Stimulated activated naive B cell treated with anti-CD40 and anti-IgM and Interleukin-4, amounts not matched to agents 10 μg/mL and 1 μg/mL and 100 μg/mL, for 72 hours (primary cell): ENCODE data around the gene INVS.

Experiments used
- ATAC-seq, 2 donors: fragments of 150-1000 bp; cut with Tn5 transposase; replicated peaks; 2 replicates each; pipeline ENCODE4 v1.10.0; 2021; ENCODE audit warnings: moderate library complexity in 1 of 2
- DNase-seq: peaks from one replicate; pipeline ENCODE4 v3.0.0; 2021
- H3K27ac Mint-ChIP-seq: one replicate; pipeline ENCODE4 v1.8.0; 2022; ENCODE audit warnings: mild to moderate bottlenecking, mixed read lengths
- H3K27me3 Mint-ChIP-seq, 2 donors: one replicate each; pipeline ENCODE4 v1.8.0; 2022; ENCODE audit warnings: mixed read lengths in 2 of 2
- H3K36me3 Mint-ChIP-seq, 2 donors: one replicate each; pipeline ENCODE4 v1.8.0; 2022; ENCODE audit warnings: mixed read lengths in 2 of 2, mild to moderate bottlenecking in 1 of 2
- H3K4me1 Mint-ChIP-seq, 2 donors: one replicate each; pipeline ENCODE4 v1.8.0; 2022; ENCODE audit warnings: mixed read lengths in 2 of 2, mild to moderate bottlenecking in 1 of 2
- H3K4me3 Mint-ChIP-seq, 2 donors: one replicate each; pipeline ENCODE4 v1.8.0; 2022; ENCODE audit warnings: mild to moderate bottlenecking in 2 of 2, mixed read lengths in 2 of 2, moderate library complexity in 1 of 2
- H3K9me3 Mint-ChIP-seq, 2 donors: one replicate each; pipeline ENCODE4 v1.8.0; 2022; ENCODE audit warnings: mixed read lengths in 2 of 2, mild to moderate bottlenecking in 1 of 2

Gene INVS

DNA sequence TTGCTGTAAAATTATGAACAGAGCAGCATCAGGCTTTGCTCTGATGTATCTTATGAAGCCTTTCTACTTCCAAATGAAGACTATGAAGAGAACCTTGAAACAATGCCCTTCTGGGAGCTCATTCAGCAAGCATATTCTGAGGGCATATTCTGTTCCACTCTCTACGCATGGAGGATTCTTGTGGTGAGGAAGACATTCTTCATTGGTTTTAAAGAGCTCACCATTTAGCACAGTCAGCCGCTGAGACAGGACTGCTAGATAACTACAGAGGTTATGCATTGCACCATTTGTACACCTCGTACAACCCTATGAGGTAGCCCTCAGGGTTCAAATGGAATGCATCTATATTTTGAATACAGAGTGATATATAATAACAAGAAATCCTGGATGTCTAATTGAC, 61.0 kb downstream of the INVS start:
- DNase-seq (no peak), ATAC-seq (peak; percentile 52 to 60)
- peaks cover 11 to 13% of the 10 kb centered on the region in 2 donors for H3K4me1 Mint-ChIP-seq
- no peak overlapping the region for H3K27ac Mint-ChIP-seq
- peaks cover 26% of the 10 kb centered on the region in 2 donors for H3K36me3 Mint-ChIP-seq
- no peaks in the 10 kb centered on the region for H3K27me3 Mint-ChIP-seq
- H3K9me3 Mint-ChIP-seq = no peaks in the 10 kb centered on the region
- no peak overlapping the region for H3K4me3 Mint-ChIP-seq

- H3K9me3 Mint-ChIP-seq = peaks cover 0 to 2% of the 10 kb centered on the region in 2 donors
- H3K4me3 Mint-ChIP-seq = no peak overlapping the region
- peaks cover 5 to 23% of the 10 kb centered on the region in 2 donors for H3K36me3 Mint-ChIP-seq
- H3K27me3 Mint-ChIP-seq = no peaks in the 10 kb centered on the region
- peaks cover 2 to 5% of the 10 kb centered on the region in 2 donors for H3K4me1 Mint-ChIP-seq
- no peak overlapping the region for H3K27ac Mint-ChIP-seq
- DNase-seq (no peak), ATAC-seq (no peak)
Observed at GRCh38 chr9:100167176-100167575, 68.1 kb downstream of the INVS start.

DNA sequence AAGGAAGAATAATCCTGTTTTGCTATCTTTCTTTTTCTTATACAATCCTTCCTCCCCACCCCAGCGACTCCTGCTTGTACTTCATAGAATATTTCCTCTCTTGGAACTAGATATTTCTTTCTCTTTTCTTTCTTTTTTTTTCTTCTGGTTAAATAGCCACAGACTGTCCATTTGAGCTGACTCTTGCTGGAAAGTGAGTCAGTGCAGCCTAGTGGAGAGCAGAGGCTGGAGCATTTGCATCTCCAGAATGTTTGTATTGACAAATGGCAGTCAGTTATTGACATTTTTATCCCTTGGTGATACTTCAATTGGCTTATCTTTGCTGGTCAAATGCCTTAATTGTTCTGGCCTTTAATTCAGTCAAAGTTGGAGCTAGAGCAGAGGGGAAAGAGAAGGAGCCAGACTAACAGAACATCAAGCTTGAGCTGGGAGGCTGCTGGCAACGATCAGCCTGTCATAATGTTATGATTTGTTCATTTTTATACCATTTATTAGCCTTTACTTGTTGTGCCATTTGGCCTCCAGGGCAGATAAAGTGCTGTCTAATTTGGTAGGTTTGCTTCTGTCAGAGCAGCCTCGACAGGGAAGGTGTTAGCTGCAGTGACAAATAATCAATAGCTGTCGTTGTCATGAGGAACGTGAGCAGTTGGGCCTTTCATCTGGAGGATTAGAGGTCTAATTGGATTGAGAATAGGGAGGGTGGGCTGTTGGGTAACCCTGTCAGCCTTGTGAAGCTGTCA, 69.0 kb downstream of the INVS start:
- no peak overlapping the region for H3K27ac Mint-ChIP-seq
- H3K36me3 Mint-ChIP-seq = peaks cover 13 to 32% of the 10 kb centered on the region in 2 donors
- H3K27me3 Mint-ChIP-seq = no peaks in the 10 kb centered on the region
- H3K4me1 Mint-ChIP-seq = peaks cover 2 to 5% of the 10 kb centered on the region in 2 donors
- ATAC-seq (no peak), DNase-seq (no peak)
- H3K4me3 Mint-ChIP-seq = no peak overlapping the region
- H3K9me3 Mint-ChIP-seq = peaks cover 0 to 4% of the 10 kb centered on the region in 2 donors

- no peak overlapping the region for H3K4me3 Mint-ChIP-seq
- peaks cover 26 to 52% of the 10 kb centered on the region in 2 donors for H3K36me3 Mint-ChIP-seq
- ATAC-seq = no peak
- H3K4me1 Mint-ChIP-seq = no peaks in the 10 kb centered on the region
- peaks cover 7% of the 10 kb centered on the region in 2 donors for H3K9me3 Mint-ChIP-seq
- no peak for DNase-seq
- H3K27ac Mint-ChIP-seq = no peak overlapping the region
- H3K27me3 Mint-ChIP-seq = no peaks in the 10 kb centered on the region
Observed at GRCh38 chr9:100170085-100170484, 71.0 kb downstream of the INVS start.

DNA sequence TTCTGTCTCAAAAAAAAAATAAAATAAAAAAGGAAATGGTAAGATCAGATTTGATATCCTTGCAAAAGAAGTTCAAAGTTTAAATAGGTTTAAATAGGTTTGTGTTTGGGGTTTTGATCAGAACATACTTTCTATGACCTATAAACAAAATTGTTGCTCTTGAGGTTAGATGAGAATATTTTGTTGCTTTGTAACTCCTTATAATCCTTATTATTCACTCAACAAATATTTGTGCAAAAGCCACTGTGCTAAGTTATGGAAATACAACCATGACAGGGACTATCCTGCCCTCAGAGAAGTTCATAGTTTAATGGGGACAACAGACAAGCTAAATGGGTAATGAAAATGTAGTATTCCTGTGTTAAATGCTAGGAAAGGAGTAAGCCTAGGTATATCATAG, 71.5 kb downstream of the INVS start:
- no peak for ATAC-seq
- Mint-ChIP-seq H3K36me3 (peaks cover 26 to 55% of the 10 kb centered on the region in 2 donors), H3K27me3 (no peaks in the 10 kb centered on the region), H3K4me1 (no peaks in the 10 kb centered on the region), H3K9me3 (peaks cover 7 to 8% of the 10 kb centered on the region in 2 donors), H3K4me3 (no peak overlapping the region), H3K27ac (no peak overlapping the region)
- no peak for DNase-seq

GRCh38 chr9:100186356-100186755, 87.3 kb downstream of the INVS start:
- Mint-ChIP-seq H3K4me1 (peaks cover 0 to 5% of the 10 kb centered on the region in 2 donors), H3K36me3 (peaks cover 37 to 59% of the 10 kb centered on the region in 2 donors), H3K9me3 (peaks cover 29 to 36% of the 10 kb centered on the region in 2 donors), H3K27ac (no peak overlapping the region), H3K27me3 (no peaks in the 10 kb centered on the region), H3K4me3 (no peak overlapping the region)
- DNase-seq (no peak), ATAC-seq (no peak)

- no peak for ATAC-seq
- no peak overlapping the region for H3K27ac Mint-ChIP-seq
- H3K9me3 Mint-ChIP-seq = peaks cover 26 to 34% of the 10 kb centered on the region in 2 donors
- no peak overlapping the region for H3K4me3 Mint-ChIP-seq
- DNase-seq = no peak
- H3K4me1 Mint-ChIP-seq = peaks cover 0 to 5% of the 10 kb centered on the region in 2 donors
- H3K36me3 Mint-ChIP-seq = peaks cover 49 to 78% of the 10 kb centered on the region in 2 donors
- no peaks in the 10 kb centered on the region for H3K27me3 Mint-ChIP-seq
Observed at GRCh38 chr9:100190339-100190738, 91.3 kb downstream of the INVS start.

GRCh38 chr9:100191264-100191663, 92.2 kb downstream of the INVS start:
- Mint-ChIP-seq H3K4me1 (peaks cover 0 to 4% of the 10 kb centered on the region in 2 donors), H3K36me3 (peaks cover 52 to 75% of the 10 kb centered on the region in 2 donors), H3K27me3 (no peaks in the 10 kb centered on the region), H3K9me3 (peaks cover 26 to 34% of the 10 kb centered on the region in 2 donors), H3K27ac (no peak overlapping the region), H3K4me3 (no peak overlapping the region)
- DNase-seq (no peak), ATAC-seq (no peak)

- no peak overlapping the region for H3K4me3 Mint-ChIP-seq
- H3K9me3 Mint-ChIP-seq = peaks cover 17 to 25% of the 10 kb centered on the region in 2 donors
- no peaks in the 10 kb centered on the region for H3K27me3 Mint-ChIP-seq
- H3K27ac Mint-ChIP-seq = no peak overlapping the region
- DNase-seq (no peak), ATAC-seq (no peak)
- H3K36me3 Mint-ChIP-seq = peaks cover 41 to 63% of the 10 kb centered on the region in 2 donors
- no peaks in the 10 kb centered on the region for H3K4me1 Mint-ChIP-seq
Observed at GRCh38 chr9:100193078-100193477, 94.0 kb downstream of the INVS start.

- ATAC-seq (no peak), DNase-seq (no peak)
- Mint-ChIP-seq H3K27me3 (no peaks in the 10 kb centered on the region), H3K4me3 (no peak overlapping the region), H3K9me3 (peaks cover 6 to 11% of the 10 kb centered on the region in 2 donors), H3K36me3 (peaks cover 26 to 55% of the 10 kb centered on the region in 2 donors), H3K4me1 (peaks cover 0 to 2% of the 10 kb centered on the region in 2 donors), H3K27ac (no peak overlapping the region)
Observed at GRCh38 chr9:100196215-100196614, 97.2 kb downstream of the INVS start.

GRCh38 chr9:100196828-100197227, 97.8 kb downstream of the INVS start:
- ATAC-seq (no peak), DNase-seq (no peak)
- Mint-ChIP-seq H3K4me3 (no peak overlapping the region), H3K4me1 (peaks cover 0 to 2% of the 10 kb centered on the region in 2 donors), H3K27ac (no peak overlapping the region), H3K36me3 (peaks cover 19 to 48% of the 10 kb centered on the region in 2 donors), H3K9me3 (peaks cover 2 to 6% of the 10 kb centered on the region in 2 donors), H3K27me3 (no peaks in the 10 kb centered on the region)

GRCh38 chr9:100197553-100197952, 98.5 kb downstream of the INVS start:
- ATAC-seq = no peak
- H3K9me3 Mint-ChIP-seq = peaks cover 0 to 3% of the 10 kb centered on the region in 2 donors
- no peak overlapping the region for H3K4me3 Mint-ChIP-seq
- H3K27me3 Mint-ChIP-seq = no peaks in the 10 kb centered on the region
- peaks cover 0 to 2% of the 10 kb centered on the region in 2 donors for H3K4me1 Mint-ChIP-seq
- H3K36me3 Mint-ChIP-seq = peaks cover 16 to 42% of the 10 kb centered on the region in 2 donors
- H3K27ac Mint-ChIP-seq = no peak overlapping the region
- no peak for DNase-seq

GRCh38 chr9:100202806-100203205, 103.8 kb downstream of the INVS start:
- ATAC-seq (no peak), DNase-seq (no peak)
- no peaks in the 10 kb centered on the region for H3K27me3 Mint-ChIP-seq

GRCh38 chr9:100204796-100205195, 105.8 kb downstream of the INVS start:
- Mint-ChIP-seq H3K27me3 (no peaks in the 10 kb centered on the region), H3K9me3 (peaks cover 0 to 2% of the 10 kb centered on the region in 2 donors), H3K27ac (no peak overlapping the region), H3K4me3 (no peak overlapping the region), H3K36me3 (peaks cover 3 to 11% of the 10 kb centered on the region in 2 donors), H3K4me1 (peaks cover 2 to 3% of the 10 kb centered on the region in 2 donors)
- DNase-seq = no peak
- no peak for ATAC-seq

More at GRCh38 chr9:100202806-100203205, 103.8 kb downstream of the INVS start:
- peaks cover 0 to 2% of the 10 kb centered on the region in 2 donors for H3K4me1 Mint-ChIP-seq
- no peak overlapping the region for H3K4me3 Mint-ChIP-seq
- H3K9me3 Mint-ChIP-seq = peaks cover 0 to 3% of the 10 kb centered on the region in 2 donors
- H3K36me3 Mint-ChIP-seq = peaks cover 4 to 20% of the 10 kb centered on the region in 2 donors
- H3K27ac Mint-ChIP-seq = no peak overlapping the region

- Mint-ChIP-seq H3K4me1 (peaks cover 8 to 9% of the 10 kb centered on the region in 2 donors), H3K9me3 (no peaks in the 10 kb centered on the region), H3K4me3 (no peak overlapping the region), H3K36me3 (no peaks in the 10 kb centered on the region), H3K27me3 (no peaks in the 10 kb centered on the region), H3K27ac (no peak overlapping the region)
- no peak for ATAC-seq
- DNase-seq = no peak
Observed at GRCh38 chr9:100206899-100207298, 107.9 kb downstream of the INVS start.
